Renal cortex interstitium (tissue), 11 donors: ENCODE measurements around the gene EMX2. TPM values are rescaled to one million over a fixed set of nuclear protein-coding genes. Genes with fewer than 3 reads are reported as not detected.

ENCODE experiments used
- DNase-seq, 11 donors: peaks; one replicate each; pipeline ENCODE4 v3.0.0-alpha.2; 2013; ENCODE audit warnings: low read depth in 9 of 11, low spot score in 4 of 11; ENCODE audit errors: extremely low read depth in 1 of 11
- polyA plus RNA-seq, 3 donors: library from polyadenylated mRNA; unstranded; fragments of 120-200 nt; gene quantifications; one replicate each; pipeline ENCODE4 v1.2.1, GENCODE V29; 2013; ENCODE audit not compliant: insufficient read length in 3 of 3

The EMX2 gene
- polyA plus RNA-seq, 3 donors, result 154 to 180 (median 161) TPM

DNA sequence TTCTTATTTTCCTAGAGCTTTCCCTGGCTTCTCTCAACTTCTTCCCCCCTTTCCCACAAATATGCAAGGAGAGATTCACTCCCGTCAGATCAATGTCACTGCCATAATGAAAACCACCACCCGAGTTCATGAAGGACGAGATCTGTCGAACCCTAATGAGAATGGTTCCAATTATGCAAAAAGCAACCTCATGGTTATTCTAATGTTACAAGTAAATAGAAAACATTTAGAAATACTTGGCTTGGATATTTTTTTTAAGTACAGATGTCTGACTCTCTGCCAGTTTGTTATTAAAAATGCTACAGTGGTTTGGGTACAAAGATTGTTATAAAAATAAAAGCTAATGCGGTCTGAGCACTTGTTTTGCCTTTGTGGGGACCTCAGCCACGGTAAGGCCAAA, 25.9 kb upstream of the EMX2 start:
- DNase-seq, result no peak

DNA sequence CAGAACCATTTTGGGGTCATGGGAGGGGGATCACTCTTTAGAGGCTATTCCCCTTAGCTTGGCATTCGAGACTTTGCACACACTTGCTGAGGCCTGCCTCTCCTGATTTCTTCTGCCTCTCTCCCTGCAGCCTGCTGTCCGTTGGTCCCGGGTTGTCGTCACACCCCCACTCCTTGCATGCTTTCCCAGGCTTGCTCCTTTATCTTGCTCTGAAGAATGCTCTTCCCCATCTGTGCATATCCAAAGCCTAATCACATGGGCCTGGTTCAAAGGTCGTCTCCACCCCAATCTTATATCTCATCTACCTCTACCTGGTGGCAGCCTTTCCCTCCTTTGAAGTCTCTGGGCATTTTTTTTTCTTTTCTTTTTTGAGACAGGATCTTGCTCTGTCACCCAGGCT, 24.3 kb upstream of the EMX2 start:
- no peak for DNase-seq

DNA sequence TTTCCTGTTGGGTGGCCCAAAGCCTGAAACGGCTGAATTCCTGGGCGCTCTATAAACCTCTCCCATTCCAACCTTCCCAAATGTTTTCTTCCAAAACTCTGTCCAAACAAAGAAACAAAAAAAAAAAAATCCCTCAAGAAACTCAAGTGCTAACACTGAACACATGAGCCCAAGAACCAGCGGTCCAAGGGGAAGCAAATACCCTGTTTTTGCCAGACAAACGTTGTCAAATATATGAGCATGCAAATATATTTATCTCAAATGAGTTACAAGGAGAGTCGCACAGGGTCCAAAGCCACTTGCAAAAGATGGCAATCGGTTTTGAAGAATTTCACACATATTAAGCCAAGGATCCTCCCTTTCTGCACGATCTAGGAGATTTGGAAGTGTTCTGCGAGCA, 23.3 kb upstream of the EMX2 start:
- DNase-seq, result no peak

DNA sequence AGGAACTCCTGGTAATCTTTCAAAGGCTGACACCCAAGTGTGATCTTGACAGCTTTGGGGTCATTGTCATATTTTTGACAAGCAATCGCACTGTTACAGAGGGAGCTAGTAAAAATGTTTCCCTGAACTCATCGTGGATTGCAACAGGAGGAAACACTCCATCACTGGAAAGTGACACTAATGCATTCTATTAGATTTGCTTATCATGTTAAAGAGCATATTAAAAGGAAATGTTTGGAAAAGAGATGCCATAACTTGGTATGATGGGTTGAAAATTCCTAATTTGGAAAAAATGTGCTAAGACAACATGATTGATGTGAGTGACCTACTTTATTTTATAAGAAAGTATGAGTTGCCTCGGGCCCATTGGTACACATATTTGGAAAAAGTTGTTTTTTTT, 22.7 kb upstream of the EMX2 start:
- no peak for DNase-seq

DNA sequence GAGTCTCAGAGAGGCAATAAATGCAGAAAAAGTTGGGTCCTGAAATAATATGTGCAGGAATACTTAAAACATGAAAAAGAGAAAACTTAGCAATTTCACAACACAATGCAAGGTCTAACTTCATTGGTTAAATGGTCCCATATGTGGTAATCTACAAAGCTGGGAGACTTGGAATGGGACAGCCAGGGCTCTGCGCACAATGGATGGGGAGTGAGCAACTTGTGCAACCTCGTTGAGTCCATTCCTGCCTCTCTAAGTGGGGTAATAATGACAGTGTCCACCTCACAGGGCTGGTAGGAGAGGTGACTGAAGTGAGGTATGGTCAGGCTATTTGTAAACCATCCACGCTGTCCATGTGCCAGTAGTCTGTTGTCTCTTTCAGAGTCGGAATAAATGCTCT, 11.8 kb upstream of the EMX2 start:
- no peak for DNase-seq

DNA sequence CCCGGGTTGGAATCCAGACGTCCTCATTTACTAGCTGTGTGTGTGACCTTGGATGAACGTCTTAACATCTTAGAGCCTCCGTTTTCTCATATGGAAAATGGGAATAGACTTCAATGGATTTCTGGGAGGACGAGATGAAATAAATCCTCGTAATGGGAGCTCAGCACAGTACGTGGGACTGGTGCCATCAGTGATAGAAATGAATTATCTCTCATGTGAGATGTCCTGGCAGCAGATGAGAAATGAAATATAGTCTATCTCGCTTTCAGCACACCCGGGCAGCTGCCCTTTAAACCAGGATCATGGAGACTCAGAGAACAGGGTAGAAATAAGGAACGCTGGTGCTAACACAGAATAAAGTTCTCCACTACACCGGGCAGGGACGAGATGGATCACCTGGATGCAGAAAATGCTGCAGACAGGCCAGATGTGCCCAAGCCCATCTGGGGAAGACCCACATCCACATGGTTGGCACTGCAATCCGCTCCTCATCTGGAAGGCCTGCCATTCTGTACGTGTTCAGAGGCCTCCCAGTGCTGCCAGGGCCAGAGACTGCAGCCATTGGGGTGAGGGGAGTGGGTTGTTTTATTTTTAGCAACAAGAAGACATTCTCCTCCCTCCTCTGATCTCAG, 11.1 kb upstream of the EMX2 start:
- no peak for DNase-seq

DNA sequence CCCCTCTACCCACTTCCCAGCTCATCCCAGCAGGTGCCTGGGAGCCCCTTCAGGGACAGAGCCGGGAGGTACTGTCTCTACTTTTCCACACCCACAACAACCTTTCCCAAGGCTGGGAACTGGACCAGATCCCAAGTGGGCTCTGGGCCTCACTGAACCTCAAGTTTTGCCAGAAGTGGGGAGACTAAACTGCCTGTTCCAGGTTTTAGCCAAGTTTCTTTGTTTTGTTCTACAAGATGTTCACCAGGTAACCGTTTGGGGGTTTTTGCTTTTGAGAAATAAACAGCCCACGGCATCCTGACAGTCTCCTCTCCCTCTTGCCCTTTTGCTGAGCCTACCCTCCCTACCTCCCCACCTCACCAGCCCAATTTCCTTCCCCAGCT, 10.6 kb upstream of the EMX2 start:
- no peak for DNase-seq

DNA sequence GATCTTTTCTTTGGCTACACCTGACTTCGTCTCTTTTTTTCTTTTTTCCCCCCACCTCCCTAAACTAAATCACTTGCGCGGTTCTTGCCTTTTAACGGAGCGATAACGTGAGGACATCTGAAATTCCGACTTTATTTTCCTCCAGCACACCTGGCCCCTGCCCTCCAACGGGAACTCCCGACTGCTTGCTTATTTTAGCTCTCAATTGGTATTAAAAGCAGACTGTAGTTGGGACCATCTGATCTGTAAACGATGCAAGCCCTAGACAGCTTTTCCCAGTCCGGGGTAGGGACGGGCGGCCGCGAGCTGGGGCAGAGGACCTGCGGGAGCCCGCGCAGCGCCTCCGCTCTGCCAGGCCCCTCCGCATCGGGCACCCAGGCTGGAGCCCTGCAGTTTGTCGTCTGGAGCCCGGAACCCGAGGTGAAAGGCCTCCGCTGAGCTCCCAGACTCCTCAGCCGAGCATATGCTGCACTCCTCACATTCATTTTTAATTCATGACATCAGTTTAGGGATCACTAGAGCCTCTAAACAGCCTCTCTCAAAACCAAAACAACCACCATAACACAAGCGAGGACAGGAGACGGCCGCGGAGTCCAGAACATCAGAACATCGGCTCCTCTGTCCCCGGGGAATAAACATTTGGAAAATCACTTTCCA, 10.0 kb upstream of the EMX2 start:
- DNase-seq, result no peak

DNA sequence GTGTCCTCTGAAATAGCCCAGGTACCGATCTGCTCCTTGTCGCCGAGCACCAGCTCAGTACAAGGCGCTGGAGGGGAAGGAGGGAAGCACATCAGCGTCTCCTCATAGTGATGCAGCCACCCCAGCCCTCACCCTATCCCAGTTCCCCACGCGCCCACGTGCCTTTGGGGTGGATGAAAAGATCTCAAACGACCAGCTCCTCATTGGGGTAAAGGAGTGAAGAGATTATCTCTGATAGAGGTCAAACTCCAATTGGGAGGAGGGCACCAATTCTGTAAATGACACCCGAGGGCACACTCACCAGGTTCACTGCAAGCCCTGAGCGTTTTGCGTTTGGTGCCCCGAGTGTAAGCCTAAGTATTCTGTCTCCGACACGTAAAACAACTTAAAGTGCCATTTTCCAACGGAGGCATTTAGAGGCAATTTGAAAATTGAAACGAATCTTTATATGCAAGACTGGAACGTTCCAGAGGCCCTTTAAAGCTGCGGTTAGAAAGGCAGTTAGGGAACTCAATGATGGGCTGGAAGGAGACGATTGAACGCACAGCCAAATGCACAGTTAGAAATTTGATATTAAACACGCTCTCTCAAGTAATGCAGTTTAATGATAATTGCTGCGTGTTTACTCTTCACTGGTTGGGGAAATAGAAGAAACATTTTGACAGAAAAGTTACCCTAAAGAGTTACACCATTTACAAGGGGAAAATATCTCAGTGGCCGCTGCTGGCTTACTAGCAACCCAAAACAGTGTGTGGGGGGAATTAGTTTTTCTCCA, 8.9 kb upstream of the EMX2 start:
- no peak for DNase-seq

DNA sequence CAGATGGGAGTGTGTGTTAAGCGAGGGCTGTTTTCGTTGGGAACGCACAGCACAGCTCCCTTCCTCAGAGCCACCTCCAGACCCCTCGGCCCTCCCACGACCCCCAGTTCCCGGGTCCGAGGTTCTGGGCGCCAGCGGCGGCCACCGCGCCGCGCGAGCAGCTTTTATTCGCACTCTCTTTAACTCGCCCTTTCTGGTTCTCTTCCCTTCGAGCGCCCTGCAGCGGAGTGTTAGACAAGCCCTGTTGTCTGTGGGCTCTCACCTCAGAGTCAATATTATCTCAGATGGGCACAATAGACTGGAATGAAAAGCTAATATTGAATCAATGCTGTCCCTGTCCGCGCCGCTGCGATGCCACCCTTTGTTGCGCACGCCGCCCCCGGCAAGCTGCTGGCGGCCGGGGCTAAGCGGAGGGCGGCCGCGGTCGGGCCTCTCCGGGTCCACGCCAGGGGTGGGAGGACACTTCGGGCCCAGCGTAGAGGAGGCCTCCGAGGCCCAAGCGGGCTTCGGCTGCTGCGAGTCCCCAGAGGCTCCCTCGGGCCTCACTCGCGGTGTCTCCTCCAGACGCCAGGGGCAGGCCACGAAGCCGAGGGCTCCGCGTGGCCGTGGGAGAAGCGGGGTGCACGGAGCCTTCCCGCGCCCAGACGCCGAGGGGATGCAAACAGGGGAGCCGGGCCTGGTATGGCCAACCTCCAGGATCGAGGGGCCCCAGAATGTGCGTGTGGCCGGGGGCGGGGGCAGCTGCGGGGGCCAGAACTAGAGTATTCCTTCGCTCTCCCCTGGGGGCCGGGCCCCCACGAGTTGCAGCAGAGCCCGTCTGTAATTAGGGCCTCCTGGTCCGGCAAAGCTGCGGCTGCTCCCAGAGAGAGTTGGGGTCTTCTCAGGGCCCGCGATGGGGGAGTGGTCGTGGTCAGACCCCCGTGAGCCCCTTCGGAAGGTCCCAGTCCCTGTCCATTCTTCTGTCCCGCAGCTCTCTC, 7.9 kb upstream of the EMX2 start:
- DNase-seq, result no peak

DNA sequence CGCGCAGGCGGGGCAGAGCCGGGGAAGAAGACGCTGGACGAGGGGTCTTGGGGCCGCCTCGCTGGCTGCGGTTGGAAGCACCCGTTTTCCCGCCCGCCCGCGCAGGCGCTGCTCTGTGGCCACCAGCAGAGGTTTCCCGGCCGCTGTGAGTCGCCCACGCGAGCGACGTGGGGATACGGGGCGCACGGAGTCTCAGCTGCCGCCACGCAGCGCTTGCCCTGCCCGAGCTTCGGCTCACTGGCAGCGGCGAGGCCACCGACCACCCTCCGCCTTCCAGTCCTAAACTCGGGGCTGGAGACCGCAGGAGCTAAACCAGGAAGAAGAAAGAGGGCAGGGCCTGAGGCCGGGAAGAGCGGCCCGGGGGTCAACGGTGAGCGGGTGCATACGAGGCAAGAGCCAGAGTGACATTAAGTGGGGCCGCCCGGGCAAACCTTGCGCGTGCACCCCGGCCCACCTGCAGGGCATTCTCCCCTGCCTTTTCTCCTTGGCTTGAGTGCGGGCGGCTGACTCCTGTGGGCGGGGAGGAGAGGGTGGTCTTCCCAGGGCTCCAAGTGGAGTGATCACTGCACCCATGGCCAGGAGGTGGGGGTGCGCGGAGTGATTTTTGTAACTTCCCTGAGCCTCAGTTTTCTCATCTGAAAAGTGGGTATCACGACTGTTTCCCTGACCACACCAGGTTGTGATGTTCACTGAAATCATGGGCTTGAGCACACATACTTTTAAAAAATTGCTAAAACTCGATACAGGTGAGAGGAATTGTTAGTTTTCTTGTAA, 7.1 kb upstream of the EMX2 start:
- DNase-seq, result no peak

DNA sequence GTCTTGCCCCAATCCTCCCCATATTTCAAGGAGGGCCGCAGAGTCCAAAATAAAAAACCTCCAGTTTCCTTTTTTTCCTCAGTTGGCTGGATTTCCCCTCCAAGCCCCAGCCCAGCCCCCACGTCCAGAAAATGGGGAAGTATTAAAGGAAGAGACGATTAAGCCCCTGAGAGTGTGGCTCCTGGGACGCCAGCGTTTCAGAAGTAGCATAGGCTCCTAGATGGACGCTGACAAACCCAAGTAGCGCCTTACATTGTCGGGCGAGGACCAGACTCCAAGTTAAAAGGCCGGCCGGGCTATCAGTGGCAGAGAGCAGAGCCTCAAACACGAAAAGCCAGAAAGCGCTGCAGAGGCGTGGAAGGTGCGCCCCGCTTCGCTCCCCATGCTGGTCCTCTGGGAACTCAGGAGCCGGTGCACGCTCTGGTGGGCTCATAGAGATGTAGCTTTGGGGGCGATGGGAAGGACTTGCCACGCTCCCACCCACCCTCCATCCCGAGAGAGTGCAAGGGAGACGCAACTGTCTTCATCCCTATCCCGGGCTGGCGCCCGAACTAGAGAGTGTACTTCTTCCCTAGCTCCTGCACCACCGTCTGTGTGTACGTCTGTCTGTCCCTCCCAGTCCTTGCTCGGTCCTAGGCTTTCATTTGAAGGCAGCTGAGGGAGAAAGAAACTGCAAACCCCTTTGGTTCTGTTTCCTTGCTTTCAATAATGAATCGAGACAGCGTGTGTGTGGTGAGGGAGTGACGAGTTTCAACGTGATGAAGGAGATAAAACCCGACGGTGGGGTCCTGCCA, 6.3 kb upstream of the EMX2 start:
- DNase-seq, result no peak

DNA sequence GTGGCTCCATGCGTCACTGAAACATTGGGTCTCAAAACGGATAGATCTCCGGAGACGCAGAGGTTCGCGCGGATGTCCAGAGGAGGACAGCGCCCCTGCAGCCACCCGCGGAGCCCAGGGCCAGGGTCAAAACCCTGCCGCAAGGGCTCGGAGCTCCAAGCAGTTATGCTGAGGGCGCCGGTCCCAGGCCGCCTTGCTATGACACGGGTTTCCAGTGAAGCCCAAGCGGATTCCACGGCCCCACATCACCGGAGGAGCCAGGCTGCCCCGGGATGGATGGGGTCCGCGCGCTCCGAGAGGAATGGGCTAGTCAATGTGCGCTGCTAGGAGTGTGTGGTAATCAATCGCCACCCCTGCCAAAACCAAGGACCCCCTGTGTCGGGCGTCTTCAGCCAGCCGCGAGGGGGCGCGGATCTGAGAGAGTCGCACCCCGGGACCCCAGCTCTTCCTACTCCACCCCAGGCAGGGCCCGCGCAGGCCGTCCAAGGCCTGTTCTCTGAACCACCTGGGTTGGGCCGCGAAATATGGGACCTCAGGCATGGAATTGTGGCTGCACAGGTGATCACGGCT, 5.6 kb upstream of the EMX2 start:
- DNase-seq, result no peak

DNA sequence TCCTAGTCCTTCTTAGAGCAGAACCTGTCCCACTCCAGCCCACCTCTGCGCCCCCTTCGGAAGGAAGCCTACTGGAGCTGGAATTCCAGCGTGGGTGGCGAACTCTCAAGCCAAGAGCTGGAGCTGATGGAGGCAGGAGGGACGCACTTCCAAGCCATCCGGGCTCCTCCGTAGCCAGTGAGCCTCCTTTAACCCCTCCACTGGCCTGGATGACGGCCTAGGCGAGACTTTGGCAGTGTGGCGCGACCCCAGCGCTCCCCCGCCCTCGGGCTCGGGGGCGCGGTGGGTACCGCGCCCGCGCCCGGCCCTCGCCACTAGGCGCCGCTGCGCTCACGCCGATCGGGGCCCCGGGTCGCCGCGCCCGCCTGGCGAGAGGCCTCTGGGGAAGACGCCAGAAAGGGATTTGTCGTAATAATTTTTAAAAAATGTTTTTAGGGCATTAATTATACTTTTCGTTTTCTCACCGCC, 5.1 kb upstream of the EMX2 start:
- no peak for DNase-seq

DNA sequence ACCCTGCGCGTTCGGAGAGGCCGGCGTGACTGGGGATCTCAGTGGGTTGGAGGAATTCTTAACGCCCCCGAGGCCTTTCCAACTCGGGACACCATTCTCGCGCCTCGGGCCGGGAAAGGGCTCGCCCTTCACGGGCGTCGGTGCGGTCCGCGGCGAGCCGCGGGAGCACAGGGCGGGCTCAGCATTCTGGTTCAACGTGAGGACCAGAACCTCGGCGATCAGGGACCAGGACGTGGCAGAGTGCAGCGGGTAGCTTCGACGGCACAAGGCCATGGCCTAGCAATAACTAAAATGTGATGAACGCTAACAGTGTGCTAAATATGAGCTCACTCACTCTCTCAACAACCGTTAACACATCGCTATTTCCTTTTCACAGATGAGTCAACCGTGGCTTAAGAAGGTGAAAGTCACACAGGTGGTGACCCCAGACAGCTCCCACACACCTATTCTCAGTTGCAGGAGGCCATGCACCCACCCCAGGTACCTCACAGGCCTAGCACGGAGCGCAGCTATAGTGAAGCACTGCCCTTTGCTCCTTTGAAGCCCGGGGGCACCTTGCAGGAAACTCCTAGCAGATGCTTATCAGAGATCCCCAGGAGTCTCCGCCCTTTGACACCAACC, 4.5 kb upstream of the EMX2 start:
- DNase-seq, result no peak

DNA sequence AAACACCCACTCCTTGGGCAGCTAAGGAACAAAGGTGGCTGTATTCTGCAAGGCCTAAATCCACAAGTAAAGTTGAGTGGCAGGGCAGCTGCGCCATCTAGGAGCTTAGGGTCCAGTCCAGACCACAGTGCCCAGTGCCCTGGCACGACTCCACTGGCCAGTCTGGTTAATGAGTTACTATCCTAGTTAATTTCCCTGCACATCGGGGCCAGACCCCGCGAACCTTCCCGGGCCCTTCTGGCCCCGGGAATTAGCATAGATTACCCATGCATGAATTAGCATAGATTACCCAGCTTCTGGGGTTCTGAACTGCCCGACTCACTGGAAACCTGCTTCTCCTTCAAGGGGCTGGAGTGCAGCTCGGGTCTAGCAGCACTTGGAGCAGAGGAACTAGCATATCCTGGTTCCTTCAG, 3.2 kb upstream of the EMX2 start:
- DNase-seq, result no peak
